Astrocyte of the cerebellum (primary cell): ENCODE data around the gene CLIC5.

Source experiments
- DNase-seq: peaks from one replicate; pipeline ENCODE4 v3.0.0-alpha.2; 2011; ENCODE audit warnings: low read depth
- H3K4me3 ChIP-seq: 2 replicates; pipeline ENCODE4 v1.5.1; 2011; ENCODE audit warnings: mild to moderate bottlenecking, low read depth, low read length, moderate library complexity
- CTCF ChIP-seq: IDR thresholded peaks from 2 replicates; pipeline ENCODE4 v1.5.1; 2012; ENCODE audit warnings: low read length, low read depth, moderate library complexity, mild to moderate bottlenecking; ENCODE audit errors: missing control alignments
- in situ Hi-C: cut with HindIII; loops from 2 replicates; pipeline ENCODE4 v1.10.0; 2017; ENCODE audit warnings: low sequenced_read_pairs

CLIC5 gene

DNA sequence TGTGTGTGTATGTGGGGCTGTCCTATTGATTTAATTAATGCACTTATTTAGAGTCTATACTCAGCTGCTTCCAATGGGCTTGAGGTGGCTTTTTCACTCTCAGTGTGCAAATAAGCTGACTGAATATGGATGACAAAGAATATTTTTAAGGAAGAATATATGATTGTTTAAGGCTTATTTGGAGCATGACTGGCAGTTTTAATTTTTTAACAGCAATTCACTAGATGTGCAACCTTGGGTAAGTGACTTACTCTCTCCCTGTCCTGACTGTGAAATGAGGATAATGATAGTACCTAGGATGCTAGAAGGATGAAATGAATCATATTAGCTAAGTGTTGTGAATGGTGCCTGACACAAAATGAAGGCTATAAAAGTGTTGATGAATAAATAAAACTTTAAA is 67.9 kb downstream of the CLIC5 start:
- TF ChIP-seq CTCF: no peak
- in situ Hi-C loops: loop anchor here (25.0 kb wide), 1 partner anchor 1286 kb away; no protein-coding TSS in a partner anchor
- no peak overlapping the region for H3K4me3 ChIP-seq
- DNase-seq: no peak

GRCh38 chr6:45946887-45947286 is 68.8 kb downstream of the CLIC5 start:
- in situ Hi-C loops: loop anchor here (25.0 kb wide), 1 partner anchor 1285 kb away; no protein-coding TSS in a partner anchor
- no peak for DNase-seq
- no peak for TF ChIP-seq CTCF
- no peak overlapping the region for H3K4me3 ChIP-seq

DNA sequence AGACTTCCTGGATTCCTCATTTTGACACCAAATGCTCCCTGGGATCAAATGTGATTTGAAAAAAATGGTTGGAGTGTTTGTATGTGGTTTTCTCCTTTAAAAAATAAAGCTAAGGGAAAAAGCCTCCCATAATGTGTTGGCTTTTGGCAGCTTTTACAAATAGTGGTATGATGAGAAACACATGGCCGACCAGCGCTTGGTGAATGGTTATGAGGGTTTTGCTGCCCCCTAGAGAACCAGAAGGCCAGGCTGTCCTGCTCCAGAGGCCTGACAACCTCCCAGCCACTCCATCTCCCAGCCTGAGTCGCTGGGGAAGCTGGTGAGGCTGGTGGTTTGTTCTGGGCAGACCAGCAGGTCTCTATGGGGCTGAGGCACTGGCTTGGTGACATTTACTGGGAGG is 69.3 kb downstream of the CLIC5 start:
- peak; percentile 77 for DNase-seq

DNA sequence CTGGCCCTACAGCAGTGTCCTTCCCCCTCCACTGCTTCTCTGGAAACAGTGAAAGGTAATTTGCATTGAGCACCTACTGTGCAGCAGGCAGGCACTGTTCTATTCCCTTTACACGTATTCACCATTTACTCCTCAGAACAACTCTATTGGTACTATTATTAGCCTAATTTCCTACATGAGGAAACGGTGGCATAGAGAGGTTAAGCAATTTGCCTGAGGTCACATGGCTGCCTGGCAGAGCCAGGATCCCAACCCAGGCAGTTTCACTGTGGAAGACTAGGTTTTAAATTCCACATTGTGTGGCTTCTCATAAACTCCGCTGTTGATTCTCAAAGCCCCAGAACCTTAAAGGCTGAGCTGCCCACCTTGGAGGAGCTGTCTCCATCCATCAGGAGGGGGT is 72.7 kb downstream of the CLIC5 start:
- in situ Hi-C loops: loop anchor here (25.0 kb wide), 1 partner anchor 1281 kb away; no protein-coding TSS in a partner anchor

More for the DNA sequence above, 69.3 kb downstream of the CLIC5 start:
- TF ChIP-seq CTCF: peak; percentile 69
- H3K4me3 ChIP-seq: no peak overlapping the region
- in situ Hi-C loops: loop anchor here (25.0 kb wide), 1 partner anchor 1284 kb away; no protein-coding TSS in a partner anchor

GRCh38 chr6:45933855-45934254 is 81.8 kb downstream of the CLIC5 start:
- in situ Hi-C loops: loop anchor here (25.0 kb wide), 1 partner anchor 1272 kb away; no protein-coding TSS in a partner anchor
- TF ChIP-seq CTCF: no peak
- DNase-seq: peak; percentile 87
- H3K4me3 ChIP-seq: no peak overlapping the region

More for the DNA sequence above, 72.7 kb downstream of the CLIC5 start:
- no peak overlapping the region for H3K4me3 ChIP-seq
- no peak for DNase-seq
- no peak for TF ChIP-seq CTCF

DNA sequence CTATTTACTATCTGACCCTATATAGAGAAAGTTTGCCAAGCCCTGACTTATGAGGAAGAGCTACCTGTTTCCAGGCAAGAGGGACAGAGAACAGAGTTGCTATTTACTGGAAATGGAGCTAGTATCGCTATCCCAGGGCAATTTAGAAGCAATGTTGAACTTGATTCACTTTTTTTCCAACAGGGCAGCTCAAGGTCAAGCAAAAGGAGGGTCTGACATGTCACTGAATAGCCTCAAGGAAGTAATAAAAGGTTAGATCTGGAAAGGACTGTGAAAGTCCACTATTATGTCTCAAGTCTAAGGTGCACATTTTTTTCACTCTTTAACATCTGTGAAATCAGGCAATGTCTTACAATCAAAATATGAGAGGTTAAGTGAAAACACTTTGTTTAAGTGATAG is 84.4 kb downstream of the CLIC5 start:
- no peak overlapping the region for H3K4me3 ChIP-seq
- TF ChIP-seq CTCF: no peak
- in situ Hi-C loops: loop anchor here (25.0 kb wide), 1 partner anchor 1269 kb away; no protein-coding TSS in a partner anchor
- no peak for DNase-seq
